ENCODE results near the gene NLK. TPM values are rescaled to one million over a fixed set of nuclear protein-coding genes. Genes with fewer than 3 reads are reported as not detected.

The NLK gene
- total and polyA plus RNA-seq, 10 of the 15 experiments (the other 5 are each of a cell fraction or from before 2014, with no cell fraction given) = 5.0 to 22.9 (median 15.0) TPM

GRCh38 chr17:28142305-28142704, 99.8 kb downstream of the NLK start (continued):
- TF ChIP-seq BCL3 (IDR thresholded peaks at IDR 0.05; ENCODE audit: borderline replicate concordance, insufficient read depth, low read depth, low read length, poor library complexity, severe bottlenecking) (no peak), STAT3 (IDR thresholded peaks at IDR 0.05; ENCODE audit: low read depth, low read length) (no peak), RELB (IDR thresholded peaks at IDR 0.05; ENCODE audit: low read depth) (no peak)

- no peak overlapping the region for H3K4me3 ChIP-seq
- in situ Hi-C loops (cut with MboI) = no loop called here
- no peak overlapping the region for H2AFZ ChIP-seq (ENCODE audit: control insufficient read depth, low read depth, low read length)
- ATAC-seq = no peak
- no peaks in the 10 kb centered on the region for H3K9me3 ChIP-seq (replicated peaks; ENCODE audit: control insufficient read depth, insufficient read depth, low read length)
- H3K4me1 ChIP-seq (ENCODE audit: control insufficient read depth, insufficient read depth, low read length) = no peaks in the 10 kb centered on the region
- no peak for DNase-seq (ENCODE audit: low read depth, low spot score)
- intact Hi-C loops (cut with micrococcal nuclease; ENCODE audit: unreplicated experiment) = no loop called here
- H3K9ac ChIP-seq (ENCODE audit: control insufficient read depth, insufficient read depth, low read length) = no peak overlapping the region
- ChIA-PET SMC1A (ENCODE audit: uncharacterized antibody, unreplicated experiment) (interaction anchor here (0.6 to 1.6 kb wide), 7 partner anchors 12 to 126 kb away, joined by 3 to 6 read pairs (median 4); no protein-coding TSS in a partner anchor), CTCF (interaction anchor here (1.3 to 2.7 kb wide), 2 partner anchors 8 to 19 kb away, joined by 3 to 8 read pairs; no protein-coding TSS in a partner anchor), POLR2A (interaction anchor here (0.5 to 0.7 kb wide), 3 partner anchors 22 to 492 kb away, joined by 4 to 8 read pairs (median 4); no protein-coding TSS in a partner anchor), RAD21 (ENCODE audit: unreplicated experiment) (interaction anchor here (1.3 kb wide), 1 partner anchor 339 kb away, joined by 6 read pairs; no protein-coding TSS in a partner anchor)
- no peak overlapping the region for H3K27ac ChIP-seq (ENCODE audit: control insufficient read depth, insufficient read depth)
- FAIRE-seq = no peak
- no peaks in the 10 kb centered on the region for H3K79me2 ChIP-seq (ENCODE audit: control insufficient read depth, insufficient read depth, low read length)
- no peaks in the 10 kb centered on the region for H3K27me3 ChIP-seq (replicated peaks in 1 of 2; ENCODE audit: control insufficient read depth in 2 of 2, insufficient read depth in 2 of 2, low read length in 1 of 2)
- H3K36me3 ChIP-seq (ENCODE audit: control insufficient read depth in 2 of 2, insufficient read depth in 2 of 2, low read length in 1 of 2) = no peaks in the 10 kb centered on the region
- BruUV-seq (replicated peaks) = no TSS peak
- no peaks in the 10 kb centered on the region for H4K20me1 ChIP-seq (ENCODE audit: control insufficient read depth, insufficient read depth)
- WGBS (ENCODE audit: insufficient coverage, insufficient replicate concordance, low lambda C conversion rate, missing lambda C conversion rate) = 92% methylated on average over 3 of the region's 3 CpGs
- H3K4me2 ChIP-seq (ENCODE audit: control insufficient read depth, insufficient read depth) = no peak overlapping the region
- no peak for TF ChIP-seq CREM (IDR thresholded peaks at IDR 0.05; ENCODE audit: low read depth)
- no peak for TF ChIP-seq PAX8 (IDR thresholded peaks at IDR 0.05)
- TF ChIP-seq RAD21 (IDR thresholded peaks at IDR 0.05; ENCODE audit: insufficient read depth, low read depth, low read length) = no peak
- TF ChIP-seq SMAD5 (IDR thresholded peaks at IDR 0.05; ENCODE audit: low read depth) = no peak
- no peak for TF ChIP-seq MTA2 (IDR thresholded peaks at IDR 0.05; ENCODE audit: low read depth)
- TF ChIP-seq BMI1 (IDR thresholded peaks at IDR 0.05; ENCODE audit: borderline replicate concordance) = no peak
- no peak for TF ChIP-seq ZNF24 (IDR thresholded peaks at IDR 0.05)
- TF ChIP-seq SMC3 (IDR thresholded peaks at IDR 0.05; ENCODE audit: borderline replicate concordance, low read length) = no peak
- TF ChIP-seq MLLT1 (IDR thresholded peaks at IDR 0.05) = no peak
- TF ChIP-seq BCL3 (IDR thresholded peaks at IDR 0.05; ENCODE audit: borderline replicate concordance, insufficient read depth, low read depth, low read length, poor library complexity, severe bottlenecking) = no peak
- TF ChIP-seq PRDM15 (CRISPR knock-in tag; IDR thresholded peaks at IDR 0.05) = no peak
These were observed 101.5 kb downstream of the NLK start for GRCh38 chr17:28144019-28144418.

Measured in GM12878 (cell line).